Body of pancreas (tissue), 4 donors: ENCODE data around the gene PCDH15. TPM values are rescaled to one million over a fixed set of nuclear protein-coding genes. Genes with fewer than 3 reads are reported as not detected.

Experiments used
- ATAC-seq: fragments of 150-250 bp; one replicate; pipeline ENCODE4 v1.9.1; 2016
- DNase-seq, 4 donors: peaks; one replicate each; pipeline ENCODE4 v3.0.0-alpha.2; 2019
- H3K27ac ChIP-seq, 4 donors: fragments of 200-600 bp; sonication (generic); 1 replicate in 3 of 4; 2 replicates in 1 of 4; pipeline versions ENCODE4 v1.5.1 to v1.6.1; 2016 to 2019; ENCODE audit warnings: mild to moderate bottlenecking in 1 of 4, mixed read lengths in 1 of 4, moderate library complexity in 1 of 4
- H3K27me3 ChIP-seq, 2 donors: fragments of 200-600 bp; sonication (generic); one replicate each; pipeline ENCODE4 v1.6.0; 2016; ENCODE audit warnings: mild to moderate bottlenecking in 1 of 2
- H3K36me3 ChIP-seq, 2 donors: fragments of 200-600 bp; sonication (generic); replicated peaks in 1 of 2; 2 replicates each; pipeline ENCODE4 v1.5.1; 2016; ENCODE audit warnings: low read depth in 2 of 2; ENCODE audit not compliant: insufficient read depth in 1 of 2
- H3K4me1 ChIP-seq: fragments of 200-600 bp; sonication (generic); one replicate; pipeline ENCODE4 v1.6.0; 2016
- H3K4me3 ChIP-seq, 2 donors: fragments of 200-600 bp; sonication (generic); 1 replicate in 1 of 2; 2 replicates in 1 of 2; pipeline ENCODE4 v1.5.1; 2016 to 2019
- H3K9me3 ChIP-seq, 3 donors: fragments of 200-600 bp; sonication (generic); 1 replicate in 2 of 3; 2 replicates in 1 of 3; pipeline ENCODE4 v1.5.1; 2016
- POLR2A ChIP-seq, 3 donors: fragments of 450-650 bp; IDR thresholded peaks; one replicate each; pipeline ENCODE4 v1.6.1; 2016; ENCODE audit warnings: antibody characterized with exemption in 3 of 3, mild to moderate bottlenecking in 2 of 3
- WGBS, 2 donors: methylation state at CpG; one replicate each; pipeline ENCODE4 v1.1.5; 2017; 5-methylcytosine and 5-hydroxymethylcytosine counted together
- intact Hi-C: fragments of 100-400 bp; cut with DNase I; formaldehyde crosslinking; loops from one replicate; pipeline ENCODE4 v1.15.1; 2023
- total RNA-seq, 2 donors: library from RNA; depleted of rRNA; stranded (reverse); fragments of >200 nt; gene quantifications; one replicate each; pipeline ENCODE4 v1.1.0, GENCODE V29; 2016
- TF ChIP-seq, protein P1 (sequence below), 7 experiments: fragments of 450-650 bp in 4 of 7; fragments of 200-600 bp in 3 of 7; sonication (generic) in 3 of 7; IDR thresholded peaks; one replicate each; pipeline ENCODE4 v1.5.1; 2016 to 2019; ENCODE audit warnings: antibody characterized with exemption in 7 of 7

PCDH15 gene
- total RNA-seq, 2 donors from 2014 or later, result not detected

DNA sequence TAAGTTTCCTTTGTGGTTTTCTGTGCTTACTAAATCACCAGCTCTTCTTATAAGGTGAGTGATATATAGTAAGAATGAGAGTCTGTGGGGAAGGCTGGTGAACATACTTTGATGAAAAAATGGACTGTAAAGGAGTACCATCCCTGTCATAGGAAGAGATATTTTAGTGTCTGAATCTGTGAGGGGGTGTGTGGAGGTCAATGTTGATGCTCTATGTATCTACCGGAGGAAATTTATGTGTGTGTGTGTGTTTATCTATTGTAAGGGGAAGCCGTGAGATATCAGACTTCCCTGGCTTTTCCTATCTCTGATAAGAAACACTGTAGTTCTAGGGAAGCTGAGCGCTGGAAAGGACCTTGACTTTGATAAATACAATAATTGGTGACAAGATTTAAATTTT, 179.0 kb downstream of the PCDH15 start:
- ATAC-seq (no peak), DNase-seq (no peak)
- Histone ChIP-seq H3K27me3 (no peaks in the 10 kb centered on the region), H3K4me1 (no peaks in the 10 kb centered on the region), H3K27ac (no peak overlapping the region), H3K9me3 (no peaks in the 10 kb centered on the region), H3K36me3 (no peaks in the 10 kb centered on the region), H3K4me3 (no peak overlapping the region)
- TF ChIP-seq POLR2A (IDR thresholded peaks at IDR 0.05), result no peak
- TF ChIP-seq, protein P1, sequence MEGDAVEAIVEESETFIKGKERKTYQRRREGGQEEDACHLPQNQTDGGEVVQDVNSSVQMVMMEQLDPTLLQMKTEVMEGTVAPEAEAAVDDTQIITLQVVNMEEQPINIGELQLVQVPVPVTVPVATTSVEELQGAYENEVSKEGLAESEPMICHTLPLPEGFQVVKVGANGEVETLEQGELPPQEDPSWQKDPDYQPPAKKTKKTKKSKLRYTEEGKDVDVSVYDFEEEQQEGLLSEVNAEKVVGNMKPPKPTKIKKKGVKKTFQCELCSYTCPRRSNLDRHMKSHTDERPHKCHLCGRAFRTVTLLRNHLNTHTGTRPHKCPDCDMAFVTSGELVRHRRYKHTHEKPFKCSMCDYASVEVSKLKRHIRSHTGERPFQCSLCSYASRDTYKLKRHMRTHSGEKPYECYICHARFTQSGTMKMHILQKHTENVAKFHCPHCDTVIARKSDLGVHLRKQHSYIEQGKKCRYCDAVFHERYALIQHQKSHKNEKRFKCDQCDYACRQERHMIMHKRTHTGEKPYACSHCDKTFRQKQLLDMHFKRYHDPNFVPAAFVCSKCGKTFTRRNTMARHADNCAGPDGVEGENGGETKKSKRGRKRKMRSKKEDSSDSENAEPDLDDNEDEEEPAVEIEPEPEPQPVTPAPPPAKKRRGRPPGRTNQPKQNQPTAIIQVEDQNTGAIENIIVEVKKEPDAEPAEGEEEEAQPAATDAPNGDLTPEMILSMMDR (IDR thresholded peaks at IDR 0.05), result no peak
- WGBS, 2 donors, result 18 to 22% methylated on average over 3 of the region's 3 CpGs
- intact Hi-C loops, result no loop called here

DNA sequence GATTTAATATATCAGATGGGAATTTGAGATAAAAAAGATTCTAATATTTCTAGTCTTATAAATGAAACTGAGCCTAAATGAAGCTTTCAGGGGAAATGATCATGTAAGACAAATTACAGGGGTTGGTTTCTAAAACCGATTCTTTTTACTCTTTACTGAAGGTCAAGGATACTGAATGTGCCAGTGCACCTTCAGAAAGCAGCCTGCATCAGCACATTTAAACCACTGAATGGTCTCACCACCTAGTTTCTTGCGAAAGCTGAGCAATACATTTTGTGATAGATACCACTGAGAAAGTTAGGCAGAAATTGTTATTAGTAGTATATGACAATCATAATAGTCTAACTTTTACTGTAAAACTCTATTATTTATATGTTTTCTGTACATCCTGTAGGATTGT, 180.7 kb downstream of the PCDH15 start:
- 40 to 43% methylated on average over 2 of the region's 2 CpGs for WGBS, 2 donors
- TF ChIP-seq, protein P1 (IDR thresholded peaks at IDR 0.05), result no peak
- TF ChIP-seq POLR2A (IDR thresholded peaks at IDR 0.05), result no peak
- H3K4me1 ChIP-seq, result no peaks in the 10 kb centered on the region
- intact Hi-C loops, result no loop called here
- no peaks in the 10 kb centered on the region for H3K27me3 ChIP-seq
- no peaks in the 10 kb centered on the region for H3K9me3 ChIP-seq
- no peaks in the 10 kb centered on the region for H3K36me3 ChIP-seq
- DNase-seq (no peak), ATAC-seq (no peak)
- no peak overlapping the region for H3K27ac ChIP-seq
- H3K4me3 ChIP-seq, result no peak overlapping the region

DNA sequence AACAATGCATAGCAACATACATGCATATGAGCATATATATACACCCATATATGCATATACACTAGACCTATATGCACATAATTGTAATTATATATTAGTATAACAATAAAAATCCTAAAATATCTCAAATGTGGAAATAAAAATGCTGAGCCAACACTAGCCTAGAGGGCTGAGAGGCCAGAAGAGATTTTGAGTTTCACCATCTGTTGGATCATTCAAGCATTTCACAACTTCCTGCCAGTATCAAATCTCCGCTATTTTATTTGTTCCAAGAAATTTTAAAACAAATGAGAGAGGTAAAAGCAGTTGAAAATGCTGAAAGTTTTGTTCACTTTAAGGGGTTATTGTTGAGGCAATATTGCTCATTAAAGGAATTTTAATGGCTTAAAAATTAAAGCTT, 187.0 kb downstream of the PCDH15 start:
- no peaks in the 10 kb centered on the region for H3K27me3 ChIP-seq
- H3K9me3 ChIP-seq, result no peaks in the 10 kb centered on the region
- DNase-seq (no peak), ATAC-seq (no peak)
- TF ChIP-seq, protein P1 (IDR thresholded peaks at IDR 0.05), result no peak
- no peak for TF ChIP-seq POLR2A (IDR thresholded peaks at IDR 0.05)
- no peak overlapping the region for H3K4me3 ChIP-seq
- 65 to 84% methylated on average over 1 of the region's 1 CpG for WGBS, 2 donors
- no peaks in the 10 kb centered on the region for H3K36me3 ChIP-seq
- no peak overlapping the region for H3K27ac ChIP-seq
- H3K4me1 ChIP-seq, result no peaks in the 10 kb centered on the region
- intact Hi-C loops, result no loop called here

DNA sequence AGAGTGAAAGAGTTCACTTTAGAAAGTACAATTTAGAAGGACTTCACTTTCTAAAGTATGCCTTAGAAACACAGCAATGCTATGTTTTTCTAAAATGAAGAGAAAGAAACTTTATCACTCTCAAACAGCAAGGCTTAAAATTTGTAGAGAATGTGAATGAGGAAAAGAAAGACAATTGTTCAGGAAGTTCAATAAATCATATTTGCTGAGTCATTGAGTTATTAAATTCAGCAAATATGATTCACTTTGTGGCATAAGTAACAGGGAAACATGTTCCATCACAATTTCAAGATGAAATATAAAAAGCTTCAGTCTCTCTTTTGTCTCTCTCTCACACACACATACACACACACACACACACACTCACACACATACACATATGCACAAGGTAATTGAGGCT, 187.9 kb downstream of the PCDH15 start:
- Histone ChIP-seq H3K27ac (no peak overlapping the region), H3K27me3 (no peaks in the 10 kb centered on the region), H3K4me3 (no peak overlapping the region), H3K4me1 (no peaks in the 10 kb centered on the region), H3K36me3 (no peaks in the 10 kb centered on the region), H3K9me3 (no peaks in the 10 kb centered on the region)
- no peak for DNase-seq
- no peak for ATAC-seq
- TF ChIP-seq, protein P1 (IDR thresholded peaks at IDR 0.05), result no peak
- TF ChIP-seq POLR2A (IDR thresholded peaks at IDR 0.05), result no peak
- intact Hi-C loops, result no loop called here

DNA sequence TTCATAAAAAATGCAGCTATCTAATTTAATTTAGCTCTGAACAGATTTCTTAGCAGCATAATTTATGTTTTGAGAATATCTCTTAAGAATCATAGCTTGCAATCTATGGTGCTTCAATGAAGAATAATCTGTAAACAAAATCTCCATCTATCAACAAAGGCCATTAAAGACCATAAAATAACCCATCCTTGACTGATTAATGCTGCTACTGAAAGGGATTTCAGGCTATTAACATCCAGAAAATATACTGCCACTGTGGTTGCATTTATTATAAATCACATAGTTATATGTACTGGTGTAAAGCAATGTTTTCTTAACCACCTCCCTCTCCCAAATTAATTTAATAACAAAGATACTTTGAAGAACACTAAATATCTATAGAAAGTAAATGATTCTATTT, 191.6 kb downstream of the PCDH15 start:
- ATAC-seq (no peak), DNase-seq (no peak)
- Histone ChIP-seq H3K9me3 (no peaks in the 10 kb centered on the region), H3K27ac (no peak overlapping the region), H3K36me3 (no peaks in the 10 kb centered on the region), H3K4me1 (no peaks in the 10 kb centered on the region), H3K4me3 (no peak overlapping the region), H3K27me3 (no peaks in the 10 kb centered on the region)
- TF ChIP-seq, protein P1 (IDR thresholded peaks at IDR 0.05), result no peak
- TF ChIP-seq POLR2A (IDR thresholded peaks at IDR 0.05), result no peak
- intact Hi-C loops, result no loop called here
